Measurements from ENCODE around the gene COQ6.
"Not testable (repeated sequence)": the region's sequence is repeated elsewhere in the genome, so short reads cannot be mapped to it uniquely, and the experiment has no call there.

The COQ6 gene

DNA sequence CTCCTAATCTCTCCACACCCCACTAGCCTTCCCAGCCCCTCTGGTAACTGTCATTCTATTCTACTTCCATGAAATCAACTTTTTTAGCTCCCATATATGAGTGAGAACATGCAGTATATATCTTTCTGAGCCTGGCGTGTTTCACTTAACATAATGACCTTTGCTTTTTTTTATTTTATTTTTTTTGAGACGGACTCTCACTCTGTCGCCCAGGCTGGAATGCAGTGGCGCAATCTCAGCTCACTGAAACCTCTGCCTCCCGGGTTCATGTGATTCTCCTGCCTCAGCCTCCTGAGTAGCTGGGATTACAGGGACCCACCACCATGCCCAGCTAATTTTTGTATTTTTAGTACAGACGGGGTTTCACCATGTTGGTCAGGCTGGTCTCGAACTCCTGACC lies 38.6 kb downstream of the COQ6 start:
- DNase-seq = not testable (repeated sequence)

DNA sequence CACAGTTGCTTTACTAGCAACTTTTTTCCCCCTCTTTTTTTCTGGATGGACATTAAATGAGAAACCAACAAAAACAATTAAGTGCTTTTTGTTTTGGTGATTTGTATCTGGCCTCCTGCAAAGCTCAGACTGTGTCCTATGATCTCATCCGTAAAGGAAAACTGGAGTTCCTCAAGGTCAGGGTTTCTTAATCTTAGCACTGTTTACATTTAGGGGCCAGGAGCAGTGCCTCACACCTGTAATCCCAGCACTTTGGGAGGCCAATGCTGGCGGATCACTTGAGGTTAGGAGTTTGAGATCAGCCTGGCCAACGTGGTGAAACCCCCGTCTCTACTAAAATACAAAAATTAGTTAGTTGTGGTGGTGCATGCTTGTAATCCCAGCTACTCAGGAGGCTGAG lies 41.0 kb downstream of the COQ6 start:
- DNase-seq = no peak

DNA sequence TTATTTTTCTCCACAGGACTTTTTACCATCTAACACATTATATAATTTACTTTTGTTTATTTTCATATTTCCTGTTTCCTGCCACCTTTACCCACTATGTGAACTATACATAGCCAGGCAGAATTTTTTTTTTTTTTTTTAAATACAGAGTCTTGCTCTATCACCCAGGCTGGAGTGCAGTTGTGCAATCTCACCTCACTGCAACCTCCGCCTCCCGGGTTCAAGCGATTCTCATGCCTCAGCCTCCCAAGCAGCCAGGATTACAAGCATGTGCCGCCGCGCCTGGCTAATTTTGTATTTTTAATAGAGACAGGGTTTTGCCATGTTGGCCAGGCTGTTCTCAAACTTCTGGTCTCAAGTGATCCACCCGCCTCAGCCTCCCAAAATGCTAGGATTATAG lies 44.8 kb downstream of the COQ6 start:
- not testable (repeated sequence) for DNase-seq

DNA sequence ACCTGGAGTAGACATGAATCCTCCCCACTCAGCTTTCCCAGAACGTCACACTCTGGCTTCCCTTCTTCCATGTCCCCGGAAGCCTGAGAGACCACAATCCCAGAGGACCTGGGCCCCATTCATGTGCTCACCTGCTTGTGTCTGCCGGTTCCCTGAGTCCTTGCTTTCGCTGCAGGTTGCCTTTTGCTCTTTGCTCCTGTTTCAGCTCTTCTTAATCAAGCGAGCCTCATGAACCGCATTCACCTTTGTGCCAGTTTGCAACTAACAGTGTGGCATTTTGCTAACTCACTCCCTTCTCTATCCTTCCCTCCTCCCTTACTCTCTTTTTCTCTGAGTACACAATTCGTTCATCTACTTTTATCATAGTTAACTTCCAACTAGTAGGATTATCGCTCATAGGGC lies 45.9 kb downstream of the COQ6 start:
- no peak for DNase-seq

DNA sequence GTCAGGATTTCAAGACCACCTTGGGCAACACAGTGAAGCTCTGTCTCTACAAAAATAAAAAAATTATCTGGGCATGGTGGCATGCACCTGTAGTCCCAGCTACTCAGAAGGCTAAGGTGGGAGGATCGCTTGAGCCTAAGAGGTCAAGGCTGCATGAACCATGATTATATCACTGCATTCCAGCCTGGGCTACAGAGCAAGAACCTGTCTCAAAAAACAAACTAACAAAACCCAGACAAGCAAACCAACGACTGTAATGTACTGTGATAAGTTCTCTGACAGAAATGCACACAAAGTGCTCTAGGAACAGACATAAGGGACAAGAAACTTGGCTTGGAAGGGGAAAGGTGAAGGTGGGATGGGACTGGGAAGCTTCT lies 46.6 kb downstream of the COQ6 start:
- no peak for DNase-seq

DNA sequence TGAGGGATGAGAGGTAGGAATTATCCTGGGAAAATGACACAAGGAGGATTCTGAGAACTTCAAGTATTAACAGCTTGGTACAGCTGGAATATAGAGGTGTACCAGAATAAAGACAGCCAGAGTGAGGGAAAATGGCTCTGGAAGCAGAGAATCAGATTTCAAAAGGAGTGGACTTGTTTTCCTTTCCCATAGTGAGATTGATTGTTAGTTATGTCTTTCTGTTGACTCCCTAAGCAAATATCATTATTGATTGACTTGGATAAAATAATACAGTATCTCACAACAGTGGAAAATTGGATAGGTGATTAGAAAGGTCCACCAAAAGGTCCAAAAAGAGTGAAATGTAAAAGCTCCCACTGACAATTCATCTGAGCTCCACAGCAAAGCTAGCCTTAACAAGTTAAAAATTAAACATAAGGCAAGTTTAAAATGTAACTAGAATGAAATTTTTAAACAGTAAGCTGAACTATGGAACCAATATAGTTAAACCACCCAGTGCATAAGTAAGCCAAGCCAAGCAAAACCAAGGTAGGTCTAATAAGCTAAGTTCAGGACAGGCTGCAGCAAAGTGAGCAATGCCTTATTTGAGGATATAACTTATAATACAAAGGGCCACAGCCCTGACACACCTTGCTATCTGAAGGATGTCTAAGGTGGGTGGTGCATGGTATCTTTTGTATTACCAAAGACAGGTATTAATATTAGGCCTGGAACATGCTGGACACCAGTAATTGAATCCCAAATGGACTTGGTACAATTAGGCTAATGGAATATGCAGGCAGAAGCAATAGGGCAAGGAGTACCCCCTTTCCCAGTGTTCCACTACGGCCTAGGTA lies 47.2 kb downstream of the COQ6 start:
- no peak for DNase-seq

DNA sequence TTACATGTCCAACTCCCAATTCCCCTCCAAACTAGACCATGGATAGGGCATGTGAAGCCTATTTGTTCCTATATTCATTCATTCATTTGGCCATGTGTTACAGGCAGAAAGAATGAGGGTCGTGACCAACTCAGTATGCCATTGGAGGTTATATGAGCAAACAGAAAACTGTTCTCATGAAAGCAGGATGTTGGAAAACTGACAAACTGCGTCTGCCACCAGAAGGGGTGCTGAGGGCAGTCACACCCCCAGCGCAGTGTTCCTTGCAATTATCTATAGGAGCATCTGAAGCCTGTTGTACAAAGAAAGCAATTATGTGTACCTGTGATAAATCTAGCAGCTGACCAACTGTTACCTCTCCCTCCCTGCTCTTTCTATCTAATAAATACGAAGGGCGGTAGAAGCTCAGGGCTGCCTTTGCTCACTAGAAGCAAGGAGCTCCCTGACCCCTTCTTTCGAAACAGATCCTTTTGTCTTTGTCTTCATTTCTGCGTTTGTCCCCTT lies 47.9 kb downstream of the COQ6 start:
- DNase-seq = no peak

DNA sequence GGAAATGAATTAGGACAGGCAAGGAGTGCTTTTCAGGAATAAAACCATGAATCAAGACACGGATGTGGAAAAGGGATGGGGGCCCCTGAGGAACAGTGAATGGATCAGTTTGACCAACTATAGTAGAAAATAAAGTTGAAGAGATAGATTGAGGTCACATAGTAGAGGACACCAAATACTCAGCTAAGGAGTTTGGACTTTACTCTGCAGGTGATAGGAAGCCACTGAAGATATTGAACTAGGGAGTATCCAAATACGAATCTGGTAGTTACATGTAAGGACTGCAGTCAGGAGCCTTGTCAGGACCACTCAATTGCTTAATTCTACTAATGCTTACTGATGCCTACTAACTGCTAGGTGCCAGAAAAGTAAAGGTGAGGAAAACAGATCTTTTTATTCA lies 48.6 kb downstream of the COQ6 start:
- DNase-seq = no peak

DNA sequence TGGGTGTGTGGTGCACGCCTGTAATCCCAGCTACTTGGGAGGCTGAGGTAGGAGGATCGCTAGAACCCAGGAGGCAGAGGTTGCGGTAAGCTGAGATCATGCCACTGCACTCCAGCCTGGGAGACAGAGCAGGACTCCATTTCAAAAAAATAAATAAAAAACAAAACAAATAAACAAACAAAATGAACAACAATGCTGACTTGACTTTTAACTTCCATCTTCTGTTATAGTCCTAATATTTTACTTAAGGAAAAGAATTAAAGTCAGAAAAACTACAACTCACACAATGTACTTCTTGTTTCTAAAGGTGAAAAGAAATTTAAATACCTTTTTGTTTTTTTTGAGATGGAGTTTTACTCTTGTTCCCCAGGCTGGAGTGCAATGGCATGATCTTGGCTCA lies 55.6 kb downstream of the COQ6 start:
- DNase-seq = not testable (repeated sequence)

DNA sequence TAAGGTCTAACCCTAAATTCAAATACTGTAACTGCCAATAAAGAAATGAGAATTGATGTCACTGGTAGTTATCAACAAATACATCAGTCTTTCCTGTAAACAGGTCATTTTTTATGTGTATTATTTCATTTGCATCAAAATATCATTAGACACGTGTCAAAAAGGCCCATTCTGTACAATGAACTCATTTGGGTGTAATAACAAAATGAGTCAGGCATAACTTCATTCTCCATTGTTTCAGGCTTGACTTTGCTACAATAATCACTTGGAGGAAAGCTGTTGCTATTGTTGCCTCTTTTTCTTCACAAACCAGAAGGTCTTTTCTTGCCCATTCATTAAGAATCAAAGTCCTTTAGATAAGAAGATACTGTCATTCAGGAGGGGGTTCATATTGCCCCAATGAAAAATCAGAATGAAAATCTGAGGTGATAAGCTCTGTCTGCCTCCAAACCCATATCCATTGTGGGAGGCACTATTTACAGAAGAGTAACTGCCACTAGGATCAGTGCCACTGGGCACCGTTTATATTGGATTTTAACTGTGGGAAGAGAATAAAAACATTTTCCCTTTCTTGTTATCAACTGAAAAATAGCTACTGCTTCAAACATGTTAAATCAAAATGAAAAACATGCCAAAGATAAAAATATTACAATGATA lies 58.9 kb downstream of the COQ6 start:
- DNase-seq = no peak
